Adipose tissue (tissue), 3 donors: ENCODE data around the gene KRTAP3-3. TPM values are rescaled to one million over a fixed set of nuclear protein-coding genes. Genes with fewer than 3 reads are reported as not detected.
"Not testable (repeated sequence)": the region's sequence is repeated elsewhere in the genome, so short reads cannot be mapped to it uniquely, and the experiment has no call there.

Experiments
- H3K27ac ChIP-seq: one replicate; pipeline ENCODE4 v1.5.1; 2013; ENCODE audit warnings: low read depth, low read length
- WGBS, 3 donors: extraction: QIAGEN DNeasy Blood & Tissue Kit; methylation state at CpG; one replicate each; pipeline ENCODE4 v1.1.7; 2013; 5-methylcytosine and 5-hydroxymethylcytosine counted together
- polyA plus RNA-seq, 3 donors: library from polyadenylated mRNA; stranded (reverse); fragments of 200-250 nt; gene quantifications; one replicate each; pipeline ENCODE4 v1.2.3, GENCODE V29; 2013
- donor health status: healthy with polysubstance abuse.
- donor health status: Bipolar disorder and iron deficiency.
- donor health status: healthy.

The KRTAP3-3 gene
- polyA plus RNA-seq, 3 donors: not detected

DNA sequence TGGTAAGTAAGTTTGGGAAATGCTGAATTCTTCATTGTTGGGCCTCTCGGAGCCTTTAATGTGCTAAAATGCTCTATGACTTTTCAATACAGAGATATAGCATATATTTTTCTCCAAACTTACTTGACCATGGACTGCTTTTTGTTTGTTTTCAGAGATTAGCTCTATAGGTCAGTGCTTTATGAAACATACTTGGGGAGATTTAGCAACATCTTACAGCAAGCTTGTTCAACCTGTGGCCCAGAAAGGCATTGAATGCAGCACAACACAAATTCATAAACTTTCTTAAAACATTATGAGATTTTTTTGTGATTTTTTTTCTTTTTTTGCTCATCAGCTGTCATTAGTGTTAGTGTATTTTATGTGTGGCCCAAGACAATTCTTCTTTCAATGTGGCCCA lies 16.0 kb upstream of the KRTAP3-3 start:
- no peak overlapping the region for H3K27ac ChIP-seq
- 84 to 100% (median 92%) methylated on average over 1 of the region's 1 CpG for WGBS, 3 donors

DNA sequence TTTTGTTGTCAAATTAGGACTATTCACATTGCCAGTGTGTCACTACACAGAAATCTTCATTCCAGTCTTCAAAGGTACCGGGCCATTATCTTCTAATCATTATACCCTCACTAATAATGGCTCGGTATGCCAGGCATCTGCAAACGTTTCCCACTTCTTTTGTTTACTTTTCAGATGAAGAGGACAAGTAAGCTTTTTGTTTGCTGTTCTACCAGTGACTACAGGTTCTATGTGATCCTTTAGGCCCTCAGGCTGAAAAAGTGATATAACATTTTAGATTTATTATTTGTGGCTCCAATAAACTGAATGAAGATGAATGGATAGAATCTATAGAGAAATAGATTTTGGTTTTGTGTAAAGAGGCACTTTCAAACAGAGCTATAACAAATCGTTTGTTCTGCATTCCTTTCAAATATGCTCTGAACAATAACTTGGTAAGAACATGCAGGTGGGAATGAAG lies 15.4 kb upstream of the KRTAP3-3 start:
- WGBS, 3 donors: 32 to 74% (median 62%) methylated on average over 4 of the region's 4 CpGs
- H3K27ac ChIP-seq: no peak overlapping the region

DNA sequence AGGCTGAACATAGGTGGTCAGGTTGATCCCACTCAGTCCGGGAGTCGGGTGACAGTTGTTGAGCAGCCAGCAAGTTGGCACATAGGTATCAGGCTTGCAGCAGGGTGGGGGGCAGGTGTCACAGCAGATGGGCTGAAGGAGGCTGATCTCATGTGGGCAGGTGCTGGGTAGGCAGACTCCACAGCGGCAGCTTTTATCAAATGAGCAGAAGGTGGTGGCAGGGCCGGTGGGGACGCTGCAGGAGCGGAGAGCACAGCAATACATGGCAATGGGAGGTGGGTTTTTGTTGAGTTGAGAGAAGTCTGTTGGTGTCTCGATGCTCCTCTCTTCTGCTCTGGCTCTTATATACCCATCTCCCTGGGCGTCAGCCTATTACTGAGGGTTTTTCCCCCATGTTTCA lies 14.8 kb upstream of the KRTAP3-3 start, which contains the start of gene KRTAP3-1:
TSS of gene KRTAP3-1 (minus strand) at position 318 of the 400 bp plus-strand sequence. CDS start at position 264, 54 bp downstream.
- H3K27ac ChIP-seq: no peak within 1 kb of the TSS
- 63 to 90% (median 90%) methylated on average over 8 of the region's 8 CpGs for WGBS, 3 donors

DNA sequence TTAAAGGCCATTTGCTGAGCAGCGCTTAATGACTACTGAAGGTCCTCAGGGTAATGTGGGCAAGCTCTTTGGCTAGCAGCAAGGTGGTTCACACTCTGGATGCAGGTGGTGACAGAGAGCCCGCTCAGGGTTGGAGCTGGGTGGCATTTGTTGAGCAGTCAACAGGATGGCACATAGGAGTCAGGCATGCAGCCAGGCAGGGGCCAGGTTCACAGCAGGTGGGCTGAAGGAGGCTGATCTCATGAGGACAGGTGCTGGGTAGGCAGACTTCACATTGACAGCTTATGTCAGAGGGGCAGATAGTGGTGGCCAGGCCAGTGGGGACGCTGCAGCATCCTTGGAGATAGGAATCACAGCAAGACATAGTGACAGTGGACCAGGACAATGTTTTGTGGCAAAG lies 10.4 kb upstream of the KRTAP3-3 start:
- 76 to 92% (median 81%) methylated on average over 3 of the region's 3 CpGs for WGBS, 3 donors
- no peak overlapping the region for H3K27ac ChIP-seq

DNA sequence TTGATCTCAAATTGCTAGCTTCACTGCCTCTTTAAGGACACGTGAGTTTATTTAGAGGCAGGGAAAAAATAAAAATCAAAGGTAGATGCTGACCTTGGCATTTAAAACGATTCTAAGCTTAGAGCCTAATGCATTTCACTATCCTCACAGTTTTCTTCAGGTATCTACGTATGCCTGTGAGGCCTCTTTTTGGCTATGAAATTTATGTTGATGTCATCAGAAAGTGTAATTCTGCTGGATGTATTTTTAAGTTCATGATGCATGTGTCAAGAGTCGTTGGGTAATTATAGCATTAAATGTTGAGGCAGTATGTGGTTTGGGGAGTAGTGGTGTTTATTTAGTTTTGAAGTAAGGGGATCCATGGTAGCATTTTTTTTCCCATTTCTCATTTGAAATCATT lies 10.0 kb upstream of the KRTAP3-3 start:
- no peak overlapping the region for H3K27ac ChIP-seq
- 49 to 69% (median 60%) methylated on average over 4 of the region's 4 CpGs for WGBS, 3 donors

DNA sequence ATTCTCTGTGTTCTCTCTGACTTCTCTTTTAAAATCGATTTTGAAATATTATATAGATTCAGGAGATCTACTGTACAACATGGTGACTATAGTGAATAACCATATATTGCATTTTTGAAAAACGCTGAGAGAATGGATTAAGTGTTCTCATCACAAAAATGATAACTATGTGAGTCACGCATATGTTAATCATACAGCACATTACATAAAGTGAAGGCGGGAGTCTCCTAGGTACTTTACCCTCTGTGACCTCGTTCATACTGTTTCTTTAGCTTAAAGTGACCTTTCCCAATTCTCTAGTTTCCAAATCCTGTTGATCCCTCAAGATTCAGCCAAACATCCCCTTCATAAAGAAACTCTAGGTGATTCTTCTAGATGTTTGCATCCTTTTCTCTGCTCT lies 8.8 kb upstream of the KRTAP3-3 start:
- no peak overlapping the region for H3K27ac ChIP-seq
- WGBS, 3 donors: 47 to 65% (median 60%) methylated on average over 5 of the region's 5 CpGs

DNA sequence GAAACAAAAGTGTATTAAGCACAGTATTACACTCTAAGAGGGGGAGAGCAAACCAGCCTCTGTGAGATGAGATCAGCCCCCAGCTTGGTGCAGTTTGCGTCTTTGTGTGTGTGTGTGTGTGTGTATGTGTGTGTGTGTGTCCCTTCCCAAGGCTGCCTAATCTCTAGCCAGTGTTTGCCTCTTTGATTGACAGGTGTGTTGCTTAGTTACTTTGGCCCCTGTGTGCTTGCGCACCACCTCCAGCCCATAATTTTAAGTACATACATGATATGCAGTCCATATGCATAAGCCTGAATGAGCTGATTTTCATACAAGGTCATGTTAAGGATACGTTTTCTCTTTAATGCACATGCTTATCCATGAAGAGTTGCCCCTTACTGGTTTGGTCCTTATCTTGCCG lies 7.8 kb upstream of the KRTAP3-3 start:
- no peak overlapping the region for H3K27ac ChIP-seq
- WGBS, 3 donors: 57 to 88% (median 86%) methylated on average over 4 of the region's 4 CpGs

DNA sequence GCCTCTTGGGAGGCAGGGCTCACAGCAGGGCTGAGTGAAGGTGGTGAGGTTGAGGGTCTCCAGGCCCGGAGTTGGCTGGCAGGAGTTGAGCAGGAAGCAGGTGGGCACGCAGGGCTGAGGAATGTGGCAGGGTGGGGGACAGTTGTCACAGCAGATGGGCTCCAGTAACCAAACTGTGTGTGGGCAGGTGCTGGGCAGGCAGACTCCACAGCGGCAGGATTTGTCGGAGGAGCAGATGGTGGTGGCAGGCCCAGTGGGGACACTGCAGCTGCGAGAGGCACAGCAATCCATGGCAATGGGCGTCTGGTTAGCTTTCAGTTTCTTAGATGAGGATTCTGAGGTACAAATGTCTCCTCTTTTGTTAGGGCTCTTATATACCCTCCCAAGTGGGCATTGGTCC lies 5.6 kb upstream of the KRTAP3-3 start, which contains the start of gene KRTAP3-2:
TSS of gene KRTAP3-2 (minus strand) at position 344 of the 400 bp plus-strand sequence. CDS start at position 291, 53 bp downstream.
- 81 to 89% (median 82%) methylated on average over 6 of the region's 6 CpGs for WGBS, 3 donors
- not testable (repeated sequence) for H3K27ac ChIP-seq

DNA sequence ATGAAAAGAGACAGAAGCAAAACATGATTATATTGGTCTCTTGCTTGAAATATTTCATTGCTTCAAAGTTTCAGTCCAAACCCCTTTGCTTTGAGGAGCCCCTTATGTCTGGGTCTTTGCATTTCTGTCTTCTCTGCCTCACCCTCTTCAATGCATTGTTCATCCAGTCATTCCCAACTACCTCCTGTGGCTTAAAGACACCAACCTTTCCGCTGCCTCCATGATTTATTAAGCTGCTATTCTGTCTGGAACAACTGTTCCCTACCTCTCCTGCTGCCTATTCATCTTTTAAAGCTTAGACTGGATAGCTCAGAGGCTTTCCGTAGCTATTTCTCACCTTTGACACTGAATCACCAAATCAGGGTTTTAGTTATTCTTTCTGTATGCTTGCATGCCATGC lies 3.4 kb upstream of the KRTAP3-3 start:
- WGBS, 3 donors: 48 to 61% (median 52%) methylated on average over 2 of the region's 2 CpGs
- H3K27ac ChIP-seq: no peak overlapping the region

DNA sequence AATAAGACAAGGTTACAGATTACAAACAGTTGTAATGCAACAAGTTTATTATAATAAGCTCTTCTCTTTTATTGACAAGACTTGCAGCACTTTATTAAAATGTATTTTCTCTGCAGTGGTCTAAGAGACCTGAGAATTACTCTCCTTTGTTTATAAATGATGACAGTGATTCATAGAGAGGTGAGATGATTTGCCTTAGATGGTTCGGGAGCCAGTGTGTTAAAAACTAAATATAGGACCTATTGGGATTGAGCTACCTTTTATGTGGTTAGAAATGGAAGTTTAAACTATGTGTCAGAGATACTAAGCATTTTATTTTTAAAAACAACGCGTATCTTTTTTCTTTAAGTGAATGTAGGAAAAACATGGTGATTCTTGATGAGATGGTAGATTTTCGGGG lies 2.9 kb upstream of the KRTAP3-3 start:
- no peak overlapping the region for H3K27ac ChIP-seq
- WGBS, 3 donors: 75 to 78% (median 78%) methylated on average over 4 of the region's 4 CpGs

DNA sequence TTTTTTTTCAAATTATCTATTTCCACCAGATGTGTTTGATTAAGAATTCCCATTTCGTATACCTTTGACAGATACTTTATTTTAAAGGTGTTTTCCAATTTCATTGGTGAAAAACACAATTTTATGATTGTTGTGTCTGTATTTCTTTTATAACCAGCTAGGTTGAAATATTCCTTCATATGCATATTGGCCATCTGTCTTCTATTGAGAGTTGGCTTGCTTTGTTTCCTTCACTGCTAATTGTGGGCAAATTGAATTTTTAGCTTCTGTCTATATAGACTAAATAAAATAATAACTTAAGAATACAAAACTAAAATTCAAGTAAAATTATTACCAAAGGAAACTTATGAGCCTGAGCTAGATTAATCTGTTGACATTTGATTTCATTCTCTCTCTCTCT lies 1.2 kb upstream of the KRTAP3-3 start:
- WGBS, 3 donors: 19 to 72% (median 68%) methylated on average over 1 of the region's 1 CpG

DNA sequence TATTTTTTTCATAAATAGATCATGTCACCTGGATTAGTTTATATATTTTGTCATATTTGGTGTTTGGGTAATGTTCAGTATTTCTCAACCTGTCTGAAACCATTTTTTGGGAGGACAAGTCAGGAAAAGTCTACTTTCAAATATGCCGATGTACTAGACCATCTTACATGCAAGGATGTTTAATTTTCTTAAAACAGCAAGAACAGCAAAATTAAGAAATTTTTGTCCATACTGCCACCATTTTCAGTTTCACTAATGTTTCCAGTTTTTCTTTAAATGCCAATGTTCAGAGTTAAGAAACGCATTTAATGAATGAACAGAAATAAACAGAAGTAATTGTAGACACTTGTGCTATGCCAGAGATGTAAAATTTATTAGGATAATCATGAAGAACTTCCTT lies 880 bp downstream of the KRTAP3-3 start:
- WGBS, 3 donors: 87 to 93% (median 88%) methylated on average over 2 of the region's 2 CpGs
- H3K27ac ChIP-seq: no peak overlapping the region

More for the DNA sequence above, 1.2 kb upstream of the KRTAP3-3 start:
- H3K27ac ChIP-seq: no peak overlapping the region

DNA sequence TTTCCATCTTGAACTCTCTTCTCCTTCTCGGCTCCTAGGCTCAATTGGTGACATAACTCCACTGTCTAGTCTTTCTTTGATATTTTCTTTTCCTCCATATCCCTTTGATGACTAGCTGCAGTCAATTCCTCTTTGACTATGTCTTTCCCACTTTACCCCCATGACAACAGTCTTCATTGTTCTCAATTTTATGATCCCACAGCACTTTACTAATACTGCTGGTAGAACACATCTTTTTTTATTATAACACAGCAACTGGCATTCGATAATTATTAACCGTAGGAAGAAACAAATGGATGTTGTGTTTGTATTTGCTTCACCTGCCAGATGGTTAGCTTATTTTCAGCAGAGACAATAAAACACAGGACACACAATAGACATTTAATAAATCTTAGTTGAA lies 1.3 kb downstream of the KRTAP3-3 start:
- WGBS, 3 donors: 71 to 93% (median 89%) methylated on average over 3 of the region's 3 CpGs
- no peak overlapping the region for H3K27ac ChIP-seq

DNA sequence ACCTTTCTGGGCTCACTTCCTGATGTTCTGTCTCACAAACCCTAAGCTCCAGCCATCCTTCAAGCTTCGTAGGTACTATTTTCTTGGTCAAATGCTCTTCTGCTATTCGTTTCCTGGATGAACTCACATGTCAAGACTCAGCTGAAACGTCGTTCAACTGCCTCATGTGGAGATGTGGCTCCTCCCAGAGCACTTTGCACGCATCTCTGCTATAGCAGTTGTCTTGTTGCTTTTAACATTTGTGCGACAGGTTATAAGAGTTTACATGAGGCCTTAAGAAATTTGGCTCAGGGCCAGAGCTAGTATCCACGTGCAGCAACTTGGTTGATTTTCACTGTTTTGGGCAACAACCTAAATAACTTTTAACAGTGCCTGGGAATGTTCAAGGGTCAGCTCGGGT lies 7.0 kb downstream of the KRTAP3-3 start:
- 45 to 62% (median 62%) methylated on average over 8 of the region's 8 CpGs for WGBS, 3 donors
- no peak overlapping the region for H3K27ac ChIP-seq

DNA sequence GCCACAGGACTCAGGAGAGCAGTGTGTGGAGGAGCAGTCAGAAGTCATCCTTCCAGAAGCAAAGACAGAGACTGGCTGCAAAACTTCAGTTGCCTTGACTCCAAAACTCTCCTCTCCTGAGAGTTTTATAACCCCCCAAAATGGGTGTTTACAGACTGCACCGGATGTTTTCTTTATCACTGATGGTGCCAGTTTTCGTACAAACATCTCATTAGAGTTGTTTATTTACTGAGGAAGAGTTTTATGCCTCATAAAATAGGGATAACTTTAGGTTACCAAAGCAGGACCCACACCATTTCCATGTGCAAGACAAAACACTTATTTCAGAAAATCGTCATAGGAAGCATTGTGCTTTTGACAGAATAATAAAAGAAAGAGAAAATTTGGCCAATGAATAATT lies 9.7 kb downstream of the KRTAP3-3 start, which contains the start of gene KRT40:
TSS of gene KRT40 (minus strand) at position 101 of the 400 bp plus-strand sequence. CDS start at position 48, 53 bp downstream.
- WGBS, 3 donors: 35 to 67% (median 45%) methylated on average over 3 of the region's 3 CpGs
- H3K27ac ChIP-seq: no peak within 1 kb of the TSS

DNA sequence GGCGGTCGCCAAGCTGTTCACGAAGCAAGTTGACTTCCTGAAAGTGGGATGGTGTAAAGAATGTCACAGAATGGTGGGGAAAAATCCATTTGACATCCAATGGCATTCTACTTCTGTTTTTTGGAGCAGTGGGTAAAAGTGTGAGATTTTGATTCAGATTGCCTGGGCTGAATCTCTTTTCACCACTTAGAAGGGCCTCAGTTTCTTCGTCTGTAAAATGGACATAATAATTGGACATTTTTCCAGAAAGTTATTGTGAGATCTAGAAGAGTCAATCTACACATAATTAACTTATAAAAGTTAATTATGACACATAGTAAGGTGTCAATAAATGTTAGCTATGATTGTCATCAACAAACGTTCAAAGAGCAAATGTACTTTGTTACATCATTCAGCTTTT lies 12.8 kb downstream of the KRTAP3-3 start:
- 39 to 63% (median 61%) methylated on average over 5 of the region's 5 CpGs for WGBS, 3 donors
- no peak overlapping the region for H3K27ac ChIP-seq

DNA sequence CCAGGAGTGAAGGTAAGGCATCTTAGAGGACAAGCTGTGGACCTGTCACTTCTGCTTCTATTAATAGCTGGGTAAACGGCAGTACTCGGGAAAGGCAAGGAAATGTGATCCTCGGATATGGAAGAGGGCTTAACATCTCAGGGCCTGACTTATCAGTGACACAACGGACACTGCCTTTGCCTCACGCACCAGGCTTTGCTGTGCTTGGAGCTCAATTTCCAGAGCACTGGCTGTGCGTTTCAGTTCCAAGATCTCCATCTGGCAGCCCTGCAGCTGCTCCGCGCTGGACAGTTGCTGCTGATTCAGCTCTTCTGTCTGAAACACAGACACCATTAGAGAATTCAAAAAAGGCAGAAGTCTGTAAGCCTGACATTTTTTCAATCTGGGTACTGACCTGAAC lies 13.4 kb downstream of the KRTAP3-3 start:
- no peak overlapping the region for H3K27ac ChIP-seq
- 22 to 49% (median 40%) methylated on average over 8 of the region's 8 CpGs for WGBS, 3 donors

DNA sequence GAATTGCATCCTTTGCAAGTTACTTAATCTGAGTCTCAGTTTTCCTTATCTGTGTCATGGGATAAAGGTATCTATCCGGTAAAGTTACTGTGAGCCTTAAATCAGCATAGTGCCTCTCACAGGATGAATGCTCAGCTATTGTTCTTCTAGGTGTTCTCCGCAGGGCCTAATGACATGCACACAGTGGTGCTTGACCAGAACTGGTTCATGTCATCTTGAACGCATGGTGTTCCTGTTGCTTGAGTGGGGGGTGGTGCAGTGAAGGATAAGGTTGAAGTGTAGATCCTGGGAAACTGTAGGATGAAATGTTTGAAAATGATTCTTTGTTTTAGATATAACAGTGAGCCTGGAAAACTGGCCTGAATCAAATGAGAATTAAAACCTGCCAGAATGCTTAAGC lies 13.8 kb downstream of the KRTAP3-3 start:
- H3K27ac ChIP-seq: no peak overlapping the region
- WGBS, 3 donors: 87 to 91% (median 91%) methylated on average over 3 of the region's 3 CpGs

DNA sequence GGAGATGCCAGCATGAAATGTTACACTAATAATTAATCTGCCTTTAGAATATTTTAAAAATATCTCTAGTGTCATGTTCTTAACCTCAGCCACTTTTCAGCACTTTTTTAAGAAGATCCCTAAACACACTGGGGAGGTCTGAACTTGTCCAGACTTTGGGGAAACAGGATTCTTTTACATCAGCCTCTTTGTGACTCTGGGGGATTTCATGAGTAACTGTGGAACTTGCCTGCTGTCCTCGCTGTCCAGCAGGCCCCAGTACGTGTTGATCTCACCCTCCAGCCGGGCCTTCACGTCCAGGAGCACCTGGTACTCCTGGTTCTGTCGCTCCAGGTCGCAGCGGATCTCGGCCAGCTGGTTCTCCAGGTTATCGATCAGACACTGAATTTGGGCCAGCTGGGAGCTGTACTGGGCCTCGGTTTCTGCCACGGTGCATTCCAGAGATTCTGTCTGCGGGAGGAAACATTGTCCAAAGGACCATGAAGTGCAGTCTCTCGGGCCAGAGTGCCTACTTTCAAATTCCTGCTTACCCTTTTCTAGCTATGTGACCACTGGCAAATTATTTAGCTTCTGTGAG lies 15.3 kb downstream of the KRTAP3-3 start:
- WGBS, 3 donors: 61 to 80% (median 72%) methylated on average over 13 of the region's 13 CpGs
- no peak overlapping the region for H3K27ac ChIP-seq

DNA sequence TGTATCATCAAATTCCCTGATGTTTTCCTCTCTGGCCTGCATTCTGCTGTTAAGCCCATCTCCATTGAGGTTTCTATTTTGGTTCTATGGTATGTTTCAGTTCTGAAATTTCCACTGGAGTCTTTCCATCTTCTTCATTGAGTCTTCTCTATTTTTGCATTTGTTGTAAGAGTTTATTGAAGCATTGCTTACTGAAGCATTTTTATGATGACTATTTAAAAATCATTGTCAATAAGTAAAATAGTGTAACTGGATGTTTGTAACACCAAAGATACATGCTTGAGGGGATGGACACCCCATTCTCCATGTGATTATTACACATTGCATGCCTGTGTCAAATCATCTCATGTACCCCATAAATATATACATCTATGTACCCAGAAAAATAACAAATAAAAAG lies 18.4 kb downstream of the KRTAP3-3 start:
- no peak overlapping the region for H3K27ac ChIP-seq
